HG03565 (cell line): ENCODE data around the gene FAM117A.
A peak's percentile ranks its signal among the peaks of the same experiment; 100 is the strongest.
"Not testable (repeated sequence)": the region's sequence is repeated elsewhere in the genome, so short reads cannot be mapped to it uniquely, and the experiment has no call there.

ENCODE experiments used
- ATAC-seq: cut with Tn5 transposase; IDR thresholded peaks from one replicate; pipeline ENCODE4 v1.9.1; 2021; ENCODE audit warnings: mild to moderate bottlenecking, moderate library complexity; ENCODE audit not compliant: unreplicated experiment

FAM117A gene

GRCh38 chr17:49741692-49742076 is 22.2 kb downstream of the FAM117A start:
- ATAC-seq: no peak

- ATAC-seq: peak; percentile 41
These were observed 22.8 kb downstream of the FAM117A start for GRCh38 chr17:49741009-49741691.

GRCh38 chr17:49739641-49740271 is 24.2 kb downstream of the FAM117A start:
- ATAC-seq: peak; percentile 34

DNA sequence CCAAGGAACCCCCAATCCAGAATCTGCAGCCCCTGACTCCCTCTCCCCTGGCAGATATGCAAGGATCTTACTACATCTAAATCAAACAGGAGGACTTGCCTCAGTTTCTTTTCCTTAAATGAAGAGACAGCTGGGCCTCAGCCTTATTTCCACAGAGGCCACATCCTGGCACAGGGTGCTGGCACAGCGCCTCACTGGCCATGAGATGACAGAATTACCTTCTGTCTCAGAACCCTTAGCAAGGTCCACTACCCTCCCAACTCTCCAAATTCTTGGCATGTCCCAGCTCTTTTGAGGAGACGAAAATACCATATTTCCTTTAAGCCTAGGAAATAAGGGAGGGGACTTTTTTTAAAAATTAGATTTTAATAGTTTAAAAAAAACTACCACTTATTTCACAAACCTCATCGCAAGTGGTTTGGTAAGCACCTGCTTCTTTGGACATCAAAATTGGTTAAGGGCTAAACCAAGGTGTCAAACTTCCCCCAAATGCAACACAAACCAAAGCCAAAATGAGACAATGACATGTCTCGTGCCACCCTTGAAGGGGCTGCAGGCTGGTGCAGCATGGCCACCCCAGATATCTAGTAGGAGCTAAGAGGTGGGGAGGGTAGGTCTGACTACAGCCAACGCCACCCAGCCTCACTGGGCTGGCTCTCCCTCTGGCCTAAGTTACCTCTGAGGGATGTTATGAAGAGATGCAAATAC is 25.3 kb downstream of the FAM117A start:
- no peak for ATAC-seq

- ATAC-seq: no peak
These were observed 29.1 kb downstream of the FAM117A start for GRCh38 chr17:49734515-49735490.

DNA sequence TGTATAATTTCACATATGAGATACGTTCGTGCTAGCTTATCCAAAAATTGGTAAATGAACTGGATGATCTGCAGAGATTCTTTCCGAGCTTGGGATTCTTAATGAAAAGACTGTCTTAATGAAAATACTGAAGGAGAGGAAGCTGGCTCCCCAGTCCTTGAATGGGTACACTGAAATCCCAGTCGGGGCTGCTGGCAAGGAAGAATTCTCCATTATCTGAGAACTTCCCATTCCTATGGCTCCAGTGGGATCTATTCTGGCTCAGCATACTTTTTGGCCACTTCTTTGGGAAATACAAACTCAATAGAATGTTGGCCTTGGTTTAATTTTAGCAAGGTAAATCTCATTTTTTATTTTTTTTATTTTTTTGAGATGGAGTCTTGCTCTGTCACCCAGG is 32.5 kb downstream of the FAM117A start:
- ATAC-seq: no peak

DNA sequence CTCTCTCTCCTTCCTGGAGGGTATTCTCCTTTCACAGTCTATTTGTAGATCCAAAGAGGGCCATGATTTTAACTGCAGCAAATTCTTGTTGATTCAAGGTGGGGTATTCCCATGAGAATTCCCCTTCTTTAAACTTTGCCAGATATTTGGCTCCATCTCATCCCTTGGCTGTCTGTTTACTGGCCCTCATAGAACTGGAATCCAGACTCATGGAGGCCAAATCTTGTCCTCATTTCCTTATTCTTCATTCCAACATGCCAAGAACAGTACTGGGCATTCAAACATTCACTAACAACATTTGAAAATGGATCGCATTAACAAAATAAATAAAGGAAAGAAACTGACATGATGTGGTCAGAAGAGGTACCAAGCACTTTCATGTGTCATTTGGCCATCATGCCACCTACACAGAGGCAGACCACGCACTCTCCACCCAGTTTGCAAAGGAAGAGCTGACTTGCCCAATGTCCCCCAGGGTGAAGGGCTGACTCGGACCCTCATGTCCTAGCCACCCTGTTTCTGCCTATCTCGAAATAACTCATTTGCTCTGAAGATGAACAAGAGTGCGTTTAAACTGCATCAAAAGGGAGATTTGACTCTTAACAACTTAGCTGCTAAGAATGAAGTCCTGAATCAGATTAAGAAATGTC is 33.0 kb downstream of the FAM117A start:
- no peak for ATAC-seq

DNA sequence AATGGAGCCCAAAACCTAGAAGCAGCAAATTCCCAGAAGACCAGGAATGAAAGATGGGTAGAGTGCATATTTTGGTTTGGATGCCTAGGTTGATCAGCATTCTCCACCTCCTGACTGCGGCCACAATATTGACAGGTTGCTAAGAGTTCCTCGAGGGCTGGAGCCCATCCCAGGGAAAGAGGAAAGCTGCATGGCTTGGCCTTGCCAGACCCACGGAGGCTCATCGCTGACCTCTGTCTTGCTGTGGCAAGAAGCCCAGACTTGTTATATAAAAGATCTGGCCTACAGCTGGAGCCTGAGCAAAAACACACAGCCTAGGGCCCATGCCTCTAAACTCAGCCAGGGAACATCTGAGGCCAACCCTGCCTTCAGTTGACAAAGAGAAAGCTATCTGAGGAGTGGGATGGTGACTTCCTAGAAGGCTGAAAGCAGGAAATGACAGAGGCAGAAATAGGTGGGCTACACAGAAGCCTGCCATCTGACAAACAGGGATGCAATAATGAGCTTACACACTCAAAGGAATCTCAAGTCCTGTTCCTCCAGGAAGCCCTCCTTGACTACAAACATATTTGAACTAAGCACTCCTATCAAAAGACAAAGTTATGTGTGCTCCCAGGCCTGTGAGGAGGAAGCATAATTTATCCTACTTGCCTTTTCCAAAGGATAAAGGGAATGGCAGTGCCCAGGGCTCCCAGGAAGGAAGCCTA is 33.7 kb downstream of the FAM117A start:
- ATAC-seq: no peak

GRCh38 chr17:49729069-49729468 is 34.9 kb downstream of the FAM117A start:
- no peak for ATAC-seq

DNA sequence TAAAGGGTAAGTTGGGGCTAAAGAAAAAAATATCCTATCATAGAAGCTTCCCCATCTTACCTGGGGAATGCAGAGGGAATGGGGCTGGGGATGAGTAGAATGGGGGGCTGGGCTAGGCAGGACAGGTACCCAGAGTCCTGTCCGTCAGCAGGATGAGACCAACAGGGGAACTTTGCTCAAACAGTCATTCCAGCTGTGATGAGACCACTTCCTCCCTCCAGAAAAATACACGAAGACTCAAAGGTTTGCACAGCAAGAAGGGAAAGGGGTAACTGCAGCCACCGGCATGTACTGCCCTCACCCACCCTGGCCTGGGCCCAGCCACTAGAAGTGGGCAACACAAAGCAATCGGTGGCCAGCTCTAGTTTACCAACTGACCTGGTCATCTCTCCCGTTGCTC is 35.5 kb downstream of the FAM117A start:
- no peak for ATAC-seq

DNA sequence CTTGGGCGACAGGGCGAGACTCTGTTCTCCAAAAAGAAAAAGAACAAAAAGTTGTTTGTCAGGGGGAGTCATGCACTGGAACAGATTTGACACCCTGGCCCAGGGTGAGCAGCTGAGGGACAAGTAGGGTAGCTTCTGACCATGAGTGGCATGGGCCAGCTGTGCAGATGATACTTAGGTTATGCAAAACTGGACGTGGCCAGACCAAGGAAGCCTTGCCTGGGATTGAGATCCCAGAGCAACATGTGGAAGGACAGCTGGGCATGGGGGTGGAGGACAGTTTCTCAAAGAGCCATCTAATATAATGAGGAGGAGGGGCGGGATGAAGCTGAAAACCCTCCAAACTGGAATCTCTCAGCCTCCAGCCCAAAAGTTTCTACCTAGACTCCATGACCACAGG is 36.6 kb downstream of the FAM117A start:
- ATAC-seq: no peak

- no peak for ATAC-seq
These were observed 38.3 kb downstream of the FAM117A start for GRCh38 chr17:49725452-49726130.

DNA sequence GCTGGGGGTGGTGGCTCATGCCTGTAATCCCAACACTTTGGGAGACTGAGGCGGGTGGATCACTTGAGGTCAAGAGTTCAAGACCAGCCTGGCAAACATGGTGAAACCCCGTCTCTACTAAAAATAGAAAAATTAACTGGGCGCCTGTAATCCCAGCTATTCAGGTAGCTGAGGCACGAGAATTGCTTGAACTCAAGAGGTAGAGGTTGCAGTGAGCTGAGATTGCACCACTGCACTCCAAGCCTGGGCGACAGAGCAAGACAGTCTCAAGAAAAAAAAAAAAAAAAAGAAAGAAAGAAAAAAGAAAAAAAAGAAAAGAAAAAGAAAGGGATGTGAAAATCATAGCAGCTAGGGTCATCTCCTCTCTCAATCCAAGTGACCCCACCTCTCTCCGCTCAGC is 39.4 kb downstream of the FAM117A start:
- not testable (repeated sequence) for ATAC-seq

GRCh38 chr17:49723423-49723822 is 40.5 kb downstream of the FAM117A start:
- ATAC-seq: no peak

- no peak for ATAC-seq
These were observed 41.9 kb downstream of the FAM117A start for GRCh38 chr17:49722066-49722465.

GRCh38 chr17:49717371-49717861 is 46.5 kb downstream of the FAM117A start:
- no peak for ATAC-seq

DNA sequence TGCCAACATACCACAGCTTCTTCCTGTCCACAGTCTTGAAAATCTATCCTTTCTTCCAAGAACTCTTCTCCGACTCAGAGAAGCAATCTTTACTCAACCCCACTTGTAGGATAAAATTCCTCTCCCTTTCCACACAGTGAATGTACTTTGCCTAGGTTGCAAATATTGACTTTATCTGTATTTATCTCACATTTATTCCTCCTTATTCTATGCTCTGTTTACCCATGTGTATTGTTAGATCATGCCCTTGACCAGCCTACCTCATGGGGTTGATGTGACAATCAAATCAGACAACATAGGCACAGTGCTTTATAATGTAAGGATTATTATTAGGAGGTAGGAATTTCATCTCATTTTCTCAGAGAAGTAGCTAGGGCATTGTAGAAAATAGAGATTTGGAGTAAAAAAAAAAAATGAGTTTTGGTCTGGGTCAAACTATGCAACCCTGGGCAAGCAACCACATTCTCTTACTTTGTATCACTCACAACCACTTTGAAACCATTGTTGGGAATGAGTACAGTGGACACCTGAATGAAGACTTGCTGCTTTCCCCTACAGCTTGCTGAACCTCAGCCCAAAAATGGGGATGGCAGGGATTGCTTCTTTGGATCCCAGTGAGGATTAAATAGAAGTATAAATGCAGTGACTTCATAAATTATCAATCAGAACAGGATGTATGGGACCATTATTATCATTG is 47.1 kb downstream of the FAM117A start:
- ATAC-seq: no peak

DNA sequence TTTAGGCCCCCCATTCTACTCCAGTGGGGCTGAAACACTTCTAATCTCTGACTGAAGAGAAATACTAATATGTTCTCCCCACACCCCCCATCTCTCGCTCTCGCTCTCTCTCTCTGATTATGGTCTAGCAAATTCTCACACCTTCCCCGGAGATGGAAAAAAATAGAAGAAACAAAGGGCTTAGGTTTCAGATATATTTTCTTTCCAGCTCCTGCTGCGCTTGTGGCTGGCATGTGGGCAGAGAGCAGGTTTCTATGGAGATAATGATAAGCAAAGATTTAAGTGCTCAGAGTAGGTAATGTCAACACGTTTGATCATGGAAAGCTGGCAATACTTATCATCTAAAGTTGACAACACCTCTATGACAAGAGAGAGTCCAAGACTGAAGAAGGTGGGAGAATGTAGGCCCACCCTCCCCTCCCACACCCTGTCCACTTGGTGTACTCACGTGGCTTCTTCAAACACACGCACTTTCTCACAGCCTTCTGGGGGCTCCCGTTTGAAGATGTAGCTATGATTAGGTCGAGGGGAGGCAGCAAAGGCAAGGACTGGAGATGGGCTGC is 48.1 kb downstream of the FAM117A start:
- no peak for ATAC-seq
